ENCODE results near the gene KLHL13. TPM values are rescaled to one million over a fixed set of nuclear protein-coding genes. Genes with fewer than 3 reads are reported as not detected.

The KLHL13 gene
- total RNA-seq, 1 donor from 2014 or later, result 10.2 TPM

GRCh38 chrX:118066867-118067515 lies 49.6 kb downstream of the KLHL13 start:
- no peak for DNase-seq (ENCODE audit: extremely low spot score, unreplicated experiment)

GRCh38 chrX:118062817-118063615 lies 53.6 kb downstream of the KLHL13 start:
- no peak overlapping the region for H3K4me3 Mint-ChIP-seq
- H3K27me3 Mint-ChIP-seq, result no peaks in the 10 kb centered on the region
- no peaks in the 10 kb centered on the region for H3K36me3 Mint-ChIP-seq
- DNase-seq (ENCODE audit: extremely low spot score, unreplicated experiment), result no peak
- H3K4me1 Mint-ChIP-seq (ENCODE audit: unreplicated experiment), result no peaks in the 10 kb centered on the region
- H3K27ac Mint-ChIP-seq, result no peak overlapping the region
- no peak for TF ChIP-seq CTCF (conservative IDR thresholded peaks at IDR 0.05)
- no peaks in the 10 kb centered on the region for H3K9me3 Mint-ChIP-seq

More at GRCh38 chrX:118066867-118067515, 49.6 kb downstream of the KLHL13 start:
- Mint-ChIP-seq H3K27ac (no peak overlapping the region), H3K9me3 (no peaks in the 10 kb centered on the region), H3K27me3 (no peaks in the 10 kb centered on the region), H3K36me3 (no peaks in the 10 kb centered on the region), H3K4me3 (no peak overlapping the region), H3K4me1 (ENCODE audit: unreplicated experiment) (no peaks in the 10 kb centered on the region)
- no peak for TF ChIP-seq CTCF (conservative IDR thresholded peaks at IDR 0.05)

- Mint-ChIP-seq H3K27me3 (no peaks in the 10 kb centered on the region), H3K36me3 (no peaks in the 10 kb centered on the region), H3K27ac (no peak overlapping the region), H3K4me1 (ENCODE audit: unreplicated experiment) (no peaks in the 10 kb centered on the region), H3K9me3 (no peaks in the 10 kb centered on the region), H3K4me3 (no peak overlapping the region)
- TF ChIP-seq CTCF (conservative IDR thresholded peaks at IDR 0.05), result no peak
- no peak for DNase-seq (ENCODE audit: extremely low spot score, unreplicated experiment)
Observed at GRCh38 chrX:118062048-118062789, 54.4 kb downstream of the KLHL13 start.

- no peaks in the 10 kb centered on the region for H3K27me3 Mint-ChIP-seq
- no peak for TF ChIP-seq CTCF (conservative IDR thresholded peaks at IDR 0.05)
- no peak overlapping the region for H3K4me3 Mint-ChIP-seq
- H3K9me3 Mint-ChIP-seq, result no peaks in the 10 kb centered on the region
- no peaks in the 10 kb centered on the region for H3K4me1 Mint-ChIP-seq (ENCODE audit: unreplicated experiment)
- no peak for DNase-seq (ENCODE audit: extremely low spot score, unreplicated experiment)
- H3K36me3 Mint-ChIP-seq, result no peaks in the 10 kb centered on the region
- no peak overlapping the region for H3K27ac Mint-ChIP-seq
Observed at GRCh38 chrX:118058924-118059323, 57.7 kb downstream of the KLHL13 start.

GRCh38 chrX:118056870-118057269 lies 59.7 kb downstream of the KLHL13 start:
- Mint-ChIP-seq H3K4me3 (no peak overlapping the region), H3K4me1 (ENCODE audit: unreplicated experiment) (no peaks in the 10 kb centered on the region), H3K9me3 (no peaks in the 10 kb centered on the region), H3K27me3 (no peaks in the 10 kb centered on the region), H3K27ac (no peak overlapping the region), H3K36me3 (no peaks in the 10 kb centered on the region)
- no peak for TF ChIP-seq CTCF (conservative IDR thresholded peaks at IDR 0.05)
- DNase-seq (ENCODE audit: extremely low spot score, unreplicated experiment), result no peak

Data from type B pancreatic cell (in vitro differentiated cells).